Cardiac atrium fibroblast (primary cell): ENCODE data around the gene C13orf42. TPM values are rescaled to one million over a fixed set of nuclear protein-coding genes. Genes with fewer than 3 reads are reported as not detected.

Experiments
- total RNA-seq: library from RNA; depleted of rRNA; stranded (reverse); fragments of >200 nt; gene quantifications from 2 replicates; pipeline ENCODE4 v1.2.3, GENCODE V29; 2015

Gene C13orf42
- not detected in 2 replicates for total RNA-seq

DNA sequence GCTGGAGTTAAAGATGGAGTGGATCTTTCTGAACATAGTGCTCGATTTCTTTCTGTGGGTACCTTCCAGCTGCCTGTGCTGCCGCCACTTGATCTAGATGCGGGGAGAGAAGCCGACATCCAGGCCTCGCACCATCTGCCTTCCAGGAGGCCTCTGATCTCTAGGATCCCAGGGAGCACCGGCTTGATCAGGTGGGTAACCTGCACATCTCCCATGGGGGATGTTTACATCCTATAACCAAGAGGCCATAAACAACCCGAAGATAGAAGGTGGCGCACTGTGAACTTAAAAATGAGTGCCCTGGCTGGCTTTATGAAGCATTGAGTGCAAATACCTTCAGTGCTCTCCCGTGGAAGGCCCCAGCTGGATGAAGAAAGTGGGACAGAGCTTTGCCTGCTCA lies at the start of gene C13orf42:
TSS of gene C13orf42 (minus strand) at position 101 of the 400 bp plus-strand sequence. CDS start at position 36, 65 bp downstream.

Other genes starting within 250 kb of the C13orf42 start
- 20.4 and 30.5 TPM in 2 replicates for gene RNASEH2B, start 201.5 kb downstream of the C13orf42 start, total RNA-seq
- 0.97 and 2.3 TPM in 2 replicates for gene FAM124A, start 111.1 kb upstream of the C13orf42 start, total RNA-seq
- not detected in 2 replicates for gene SERPINE3, start 228.4 kb upstream of the C13orf42 start, total RNA-seq